Measurements from ENCODE around the gene ZNF354C. TPM values are rescaled to one million over a fixed set of nuclear protein-coding genes. Genes with fewer than 3 reads are reported as not detected.
A peak's percentile ranks its signal among the peaks of the same experiment; 100 is the strongest.
"Not testable (repeated sequence)": the region's sequence is repeated elsewhere in the genome, so short reads cannot be mapped to it uniquely, and the experiment has no call there.

ZNF354C gene
- total and polyA plus RNA-seq, 2 of the 13 experiments (the other 11 are each of a cell fraction or from before 2014, with no cell fraction given) = 0.02 TPM; not detected in 1

DNA sequence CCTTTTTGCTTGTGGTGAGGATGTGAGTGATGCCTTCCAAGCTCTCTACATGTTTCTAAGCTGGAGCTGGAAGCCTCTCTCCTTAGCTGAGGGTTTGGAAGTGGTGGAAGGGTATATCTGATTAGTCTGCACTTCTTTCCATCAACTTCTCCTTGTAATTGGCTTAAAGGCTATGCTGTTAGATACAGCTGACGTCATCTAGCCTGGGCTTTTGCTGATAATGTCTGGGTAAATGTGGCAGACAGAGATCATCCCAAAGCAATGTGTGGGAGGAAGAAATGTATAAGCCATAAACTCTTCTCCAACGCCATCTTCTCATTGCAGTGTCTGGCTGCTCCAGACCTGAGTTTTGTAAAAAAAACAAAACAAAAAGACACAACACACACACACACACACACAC lies 29.3 kb downstream of the ZNF354C start:
- Histone ChIP-seq H3K36me3 (replicated peaks in 1 of 2; ENCODE audit: control insufficient read depth in 1 of 2, insufficient read depth in 2 of 2, low read length in 2 of 2) (no peaks in the 10 kb centered on the region), H3K4me1 (ENCODE audit: insufficient read depth, low read length) (no peaks in the 10 kb centered on the region), H3K9ac (ENCODE audit: insufficient read depth, low read depth, low read length) (no peak overlapping the region), H3K4me2 (ENCODE audit: low read depth, low read length) (no peak overlapping the region), H3K27me3 (ENCODE audit: control insufficient read depth in 1 of 2, insufficient read depth in 2 of 2, low read length in 2 of 2) (no peaks in the 10 kb centered on the region), H3K9me3 (ENCODE audit: low read length) (peaks cover 79% of the 10 kb centered on the region), H4K20me1 (ENCODE audit: insufficient read depth, low read length) (no peaks in the 10 kb centered on the region), H3K27ac (ENCODE audit: extremely low read length, insufficient read depth, low read length) (no peak overlapping the region), H3K79me2 (ENCODE audit: insufficient read depth, low read length) (no peaks in the 10 kb centered on the region), H2AFZ (ENCODE audit: low read length) (no peak overlapping the region), H3K4me3 (replicated peaks in 1 of 3; ENCODE audit: insufficient read depth in 1 of 3, low read depth in 2 of 3, low read length in 3 of 3) (no peak overlapping the region)
- in situ Hi-C loops (cut with HindIII; ENCODE audit: extremely low pct_ligation_motif_present, low pct_unique_long_range_greater_than_20kb) (no loop called here), intact Hi-C loops (cut with micrococcal nuclease; ENCODE audit: unreplicated experiment) (no loop called here)
- ATAC-seq (no peak), FAIRE-seq (no peak), DNase-seq (ENCODE audit: low spot score) (no peak)
- ChIA-PET CTCF (ENCODE audit: low intra/inter-chr PET ratio, low total read pairs) (no interaction called here), POLR2A (no interaction called here)
- no peak for TF ChIP-seq ZNF460 (CRISPR knock-in tag; IDR thresholded peaks at IDR 0.05; ENCODE audit: borderline replicate concordance)
- peak; percentile 77 for TF ChIP-seq ATF7 (IDR thresholded peaks at IDR 0.05)
- TF ChIP-seq ATF7 (CRISPR knock-in tag; IDR thresholded peaks at IDR 0.05) = no peak
- peak; percentile 80 for TF ChIP-seq CREB1 (IDR thresholded peaks at IDR 0.05)
- TF ChIP-seq CREB1 (CRISPR knock-in tag; IDR thresholded peaks at IDR 0.05) = no peak
- no TSS peak for BruUV-seq (replicated peaks)
- 0% methylated on average over 2 of the region's 2 CpGs for WGBS (ENCODE audit: low lambda C conversion rate)

- not testable (repeated sequence) for FAIRE-seq
These were observed 41.1 kb downstream of the ZNF354C start for GRCh38 chr5:179101282-179101681.

More at GRCh38 chr5:179101282-179101681, 41.1 kb downstream of the ZNF354C start:
- BruUV-seq (replicated peaks); POLR2A ChIA-PET; H3K27ac ChIP-seq (ENCODE audit: extremely low read length, insufficient read depth, low read length); H3K4me1 ChIP-seq (ENCODE audit: insufficient read depth, low read length); in situ Hi-C loops (cut with HindIII; ENCODE audit: extremely low pct_ligation_motif_present, low pct_unique_long_range_greater_than_20kb); H2AFZ ChIP-seq (ENCODE audit: low read length); H3K4me3 ChIP-seq (replicated peaks in 1 of 3; ENCODE audit: insufficient read depth in 1 of 3, low read depth in 2 of 3, low read length in 3 of 3); intact Hi-C loops (cut with micrococcal nuclease; ENCODE audit: unreplicated experiment); H3K36me3 ChIP-seq (replicated peaks in 1 of 2; ENCODE audit: control insufficient read depth in 1 of 2, insufficient read depth in 2 of 2, low read length in 2 of 2); CTCF ChIA-PET (ENCODE audit: low intra/inter-chr PET ratio, low total read pairs); H4K20me1 ChIP-seq (ENCODE audit: insufficient read depth, low read length); DNase-seq (ENCODE audit: low spot score); H3K9ac ChIP-seq (ENCODE audit: insufficient read depth, low read depth, low read length); H3K27me3 ChIP-seq (ENCODE audit: control insufficient read depth in 1 of 2, insufficient read depth in 2 of 2, low read length in 2 of 2); H3K79me2 ChIP-seq (ENCODE audit: insufficient read depth, low read length); ATAC-seq; H3K4me2 ChIP-seq (ENCODE audit: low read depth, low read length): not testable (repeated sequence)
- WGBS (ENCODE audit: low lambda C conversion rate) = 79% methylated on average over 9 of the region's 17 CpGs
- H3K9me3 ChIP-seq (ENCODE audit: low read length) = peaks cover 29% of the 10 kb centered on the region

Measured in HepG2 (cell line).